ENCODE data around the gene C11orf98.

C11orf98 gene

DNA sequence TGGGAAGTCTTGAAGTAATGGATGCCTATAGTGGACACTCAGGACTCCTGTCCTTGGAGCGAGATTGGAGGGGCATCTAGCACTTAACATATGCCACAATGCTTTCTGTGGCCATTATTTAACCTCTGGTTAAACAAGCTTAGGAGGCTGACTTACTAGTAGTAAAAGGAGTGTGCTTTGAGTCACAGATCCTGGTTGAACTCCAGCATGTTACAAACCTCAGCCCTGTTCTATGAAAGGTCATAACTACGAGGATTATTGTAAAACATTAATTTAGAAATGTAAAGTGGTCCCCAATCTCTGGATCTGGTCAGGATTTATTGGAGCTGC is 8.2 kb upstream of the C11orf98 start:
- peak overlapping the region in 1 of 3 experiments; percentile 99 for H3K27ac Mint-ChIP-seq
- H3K9me3 Mint-ChIP-seq = no peaks in the 10 kb centered on the region
- no peaks in the 10 kb centered on the region for H3K27me3 Mint-ChIP-seq (ENCODE audit: low read depth)
- H3K4me1 Mint-ChIP-seq = peaks cover 36% of the 10 kb centered on the region
- TF ChIP-seq, protein P1, sequence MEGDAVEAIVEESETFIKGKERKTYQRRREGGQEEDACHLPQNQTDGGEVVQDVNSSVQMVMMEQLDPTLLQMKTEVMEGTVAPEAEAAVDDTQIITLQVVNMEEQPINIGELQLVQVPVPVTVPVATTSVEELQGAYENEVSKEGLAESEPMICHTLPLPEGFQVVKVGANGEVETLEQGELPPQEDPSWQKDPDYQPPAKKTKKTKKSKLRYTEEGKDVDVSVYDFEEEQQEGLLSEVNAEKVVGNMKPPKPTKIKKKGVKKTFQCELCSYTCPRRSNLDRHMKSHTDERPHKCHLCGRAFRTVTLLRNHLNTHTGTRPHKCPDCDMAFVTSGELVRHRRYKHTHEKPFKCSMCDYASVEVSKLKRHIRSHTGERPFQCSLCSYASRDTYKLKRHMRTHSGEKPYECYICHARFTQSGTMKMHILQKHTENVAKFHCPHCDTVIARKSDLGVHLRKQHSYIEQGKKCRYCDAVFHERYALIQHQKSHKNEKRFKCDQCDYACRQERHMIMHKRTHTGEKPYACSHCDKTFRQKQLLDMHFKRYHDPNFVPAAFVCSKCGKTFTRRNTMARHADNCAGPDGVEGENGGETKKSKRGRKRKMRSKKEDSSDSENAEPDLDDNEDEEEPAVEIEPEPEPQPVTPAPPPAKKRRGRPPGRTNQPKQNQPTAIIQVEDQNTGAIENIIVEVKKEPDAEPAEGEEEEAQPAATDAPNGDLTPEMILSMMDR (IDR thresholded peaks at IDR 0.05; ENCODE audit: unreplicated experiment in 3 of 3) = no peak
- peak overlapping the region; percentile 98 to 100 (median 100) for H3K4me3 Mint-ChIP-seq
- peaks cover 38% of the 10 kb centered on the region for H3K36me3 Mint-ChIP-seq (ENCODE audit: low read depth)

DNA sequence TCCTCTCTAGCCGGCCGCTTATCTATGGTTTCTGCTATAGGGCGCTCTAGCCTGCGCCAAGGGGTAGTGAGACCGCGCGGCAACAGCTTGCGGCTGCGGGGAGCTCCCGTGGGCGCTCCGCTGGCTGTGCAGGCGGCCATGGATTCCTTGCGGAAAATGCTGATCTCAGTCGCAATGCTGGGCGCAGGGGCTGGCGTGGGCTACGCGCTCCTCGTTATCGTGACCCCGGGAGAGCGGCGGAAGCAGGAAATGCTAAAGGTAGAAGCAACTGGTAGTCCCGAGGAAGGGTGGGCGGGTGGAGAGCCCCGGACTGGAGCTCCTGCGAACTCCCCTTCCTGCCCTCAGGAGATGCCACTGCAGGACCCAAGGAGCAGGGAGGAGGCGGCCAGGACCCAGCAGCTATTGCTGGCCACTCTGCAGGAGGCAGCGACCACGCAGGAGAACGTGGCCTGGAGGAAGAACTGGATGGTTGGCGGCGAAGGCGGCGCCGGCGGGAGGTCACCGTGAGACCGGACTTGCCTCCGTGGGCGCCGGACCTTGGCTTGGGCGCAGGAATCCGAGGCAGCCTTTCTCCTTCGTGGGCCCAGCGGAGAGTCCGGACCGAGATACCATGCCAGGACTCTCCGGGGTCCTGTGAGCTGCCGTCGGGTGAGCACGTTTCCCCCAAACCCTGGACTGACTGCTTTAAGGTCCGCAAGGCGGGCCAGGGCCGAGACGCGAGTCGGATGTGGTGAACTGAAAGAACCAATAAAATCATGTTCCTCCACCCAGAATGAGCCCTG is 6.8 kb upstream of the C11orf98 start, which contains the start of the genes LBHD1 and UQCC3:
TSS of gene LBHD1 (minus strand) at position 660 of the 782 bp plus-strand sequence. CDS start 2,236 bp downstream, outside the sequence.
TSS of gene UQCC3 (plus strand) at position 66 of the 782 bp plus-strand sequence. CDS start at position 139, 73 bp downstream.
- Mint-ChIP-seq H3K9me3 (no peaks in the 10 kb centered on the region), H3K27ac (peak within 1 kb of the TSS; percentile 98 to 99 (median 99)), H3K4me1 (peaks cover 30% of the 10 kb centered on the region), H3K27me3 (ENCODE audit: low read depth) (no peaks in the 10 kb centered on the region), H3K36me3 (ENCODE audit: low read depth) (peaks cover 31% of the 10 kb centered on the region), H3K4me3 (peak within 1 kb of the TSS; percentile 98 to 100 (median 100))
- TF ChIP-seq, protein P1 (IDR thresholded peaks at IDR 0.05; ENCODE audit: unreplicated experiment in 3 of 3) = no peak

DNA sequence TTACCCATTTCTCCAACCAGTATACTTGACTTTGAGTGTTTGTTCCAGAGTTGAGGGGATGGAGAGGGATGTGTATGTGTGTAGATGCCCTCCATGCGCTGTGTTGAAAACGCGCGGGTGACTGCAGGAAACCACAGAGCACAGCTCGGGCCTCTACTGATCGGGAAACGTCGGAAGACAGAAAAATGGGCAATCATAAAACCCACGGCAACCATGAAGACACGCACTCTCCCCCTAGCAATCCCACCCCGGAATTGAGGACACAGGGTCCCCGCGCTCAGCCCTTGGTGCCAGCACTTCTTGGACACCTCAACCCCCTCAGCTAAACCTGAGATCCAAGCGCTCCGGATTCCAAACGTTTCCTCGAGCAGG is 6.2 kb upstream of the C11orf98 start:
- Mint-ChIP-seq H3K27me3 (ENCODE audit: low read depth) (no peaks in the 10 kb centered on the region), H3K27ac (peak overlapping the region; percentile 98 to 99 (median 99)), H3K9me3 (no peaks in the 10 kb centered on the region), H3K4me1 (peaks cover 35% of the 10 kb centered on the region), H3K36me3 (ENCODE audit: low read depth) (peaks cover 28% of the 10 kb centered on the region), H3K4me3 (peak overlapping the region; percentile 98 to 100 (median 100))
- TF ChIP-seq, protein P1 (IDR thresholded peaks at IDR 0.05; ENCODE audit: unreplicated experiment in 3 of 3) = no peak

DNA sequence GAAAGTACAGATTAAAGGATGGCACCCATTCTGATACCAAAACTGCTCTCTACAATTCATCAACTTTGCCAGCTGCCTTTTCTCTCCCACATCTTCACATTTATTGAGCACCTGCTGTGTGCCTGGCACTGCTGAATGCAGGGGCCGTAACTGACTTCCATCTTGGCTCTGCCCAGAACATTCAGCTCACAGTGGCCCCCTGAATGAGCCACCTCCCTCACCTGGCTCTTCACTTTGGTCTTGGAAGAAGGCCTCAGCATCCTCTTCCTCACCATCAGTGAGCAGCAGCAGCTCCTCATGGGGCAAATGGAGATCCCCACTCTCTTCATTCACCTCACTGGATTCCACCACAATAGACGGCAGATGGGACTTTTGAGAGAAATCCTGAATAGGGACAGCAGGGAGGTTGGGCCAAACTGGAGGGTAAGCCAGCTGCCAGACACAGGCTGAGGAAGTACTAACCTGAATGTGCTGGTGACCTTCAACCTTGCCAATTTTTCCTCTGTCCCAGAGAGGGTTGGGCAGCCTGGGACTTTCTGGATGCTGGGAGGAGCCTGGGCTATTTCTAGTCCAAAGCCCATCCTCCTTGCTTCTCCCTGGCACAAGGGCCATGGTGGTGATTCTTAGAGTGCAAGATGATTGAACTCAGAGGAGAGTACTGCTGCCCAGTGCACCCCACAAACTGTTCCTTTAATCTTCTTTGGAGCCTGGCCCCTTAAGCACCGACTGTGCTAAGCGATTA is 4.6 kb upstream of the C11orf98 start:
- Mint-ChIP-seq H3K36me3 (ENCODE audit: low read depth) (peaks cover 19% of the 10 kb centered on the region), H3K4me3 (peak overlapping the region; percentile 98 to 100 (median 100)), H3K27ac (peak overlapping the region; percentile 51 to 99 (median 98)), H3K4me1 (peaks cover 35% of the 10 kb centered on the region), H3K27me3 (ENCODE audit: low read depth) (no peaks in the 10 kb centered on the region), H3K9me3 (no peaks in the 10 kb centered on the region)
- TF ChIP-seq, protein P1 (IDR thresholded peaks at IDR 0.05; ENCODE audit: unreplicated experiment in 3 of 3) = no peak

DNA sequence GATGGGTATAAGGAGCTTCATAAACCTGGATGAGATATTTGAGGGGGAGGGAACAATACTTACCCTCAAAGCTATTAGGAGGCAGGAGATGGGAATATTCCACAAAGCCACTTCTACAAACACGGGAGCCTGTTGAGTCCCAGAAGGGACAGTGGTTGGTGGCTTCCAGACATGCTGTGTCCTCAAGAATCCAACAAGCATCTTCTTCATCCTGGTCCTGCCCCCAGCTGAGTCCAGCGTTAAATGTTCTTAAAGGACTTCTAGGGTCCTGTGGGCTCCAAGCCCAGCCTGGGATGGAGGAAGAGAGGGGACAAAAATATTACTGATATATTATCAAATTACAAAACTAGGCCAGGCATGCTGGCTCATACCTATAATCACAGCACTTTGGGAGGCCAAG is 2.5 kb upstream of the C11orf98 start:
- H3K4me1 Mint-ChIP-seq = peaks cover 35% of the 10 kb centered on the region
- H3K36me3 Mint-ChIP-seq (ENCODE audit: low read depth) = peaks cover 20% of the 10 kb centered on the region
- no peaks in the 10 kb centered on the region for H3K27me3 Mint-ChIP-seq (ENCODE audit: low read depth)
- H3K9me3 Mint-ChIP-seq = no peaks in the 10 kb centered on the region
- H3K4me3 Mint-ChIP-seq = peak overlapping the region; percentile 96 to 99 (median 99)
- TF ChIP-seq, protein P1 (IDR thresholded peaks at IDR 0.05; ENCODE audit: unreplicated experiment in 3 of 3) = no peak
- peak overlapping the region; percentile 89 to 99 (median 96) for H3K27ac Mint-ChIP-seq
